ENCODE results near the gene VKORC1.

Gene VKORC1

GRCh38 chr16:31042866-31043265, 51.7 kb downstream of the VKORC1 start:
- Histone ChIP-seq H3K27me3 (ENCODE audit: control insufficient read depth in 1 of 2, insufficient read depth in 2 of 2, low read length in 2 of 2) (no peaks in the 10 kb centered on the region), H3K4me1 (ENCODE audit: control insufficient read depth in 1 of 2, insufficient read depth in 2 of 2, low read length in 2 of 2) (peaks cover 4 to 14% of the 10 kb centered on the region in 2 donors), H3K9me3 (ENCODE audit: control insufficient read depth in 1 of 2, low read length in 2 of 2) (no peaks in the 10 kb centered on the region), H3K36me3 (ENCODE audit: control insufficient read depth in 1 of 2, insufficient read depth in 2 of 2, low read length in 2 of 2) (peaks cover 25 to 39% of the 10 kb centered on the region in 2 donors), H3K9ac (ENCODE audit: low read depth in 1 of 2, low read length in 2 of 2) (no peak overlapping the region), H3K4me3 (ENCODE audit: low read depth in 1 of 2, low read length in 2 of 2) (no peak overlapping the region), H3K27ac (ENCODE audit: low read depth, low read length) (no peak overlapping the region)
